Upper lobe of left lung (tissue), 4 donors: ENCODE data around the gene REL.

Experiments
- EP300 ChIP-seq, 4 donors: sonication (generic); formaldehyde crosslinking; IDR thresholded peaks; one replicate each; pipeline ENCODE4 v1.5.1; 2017; ENCODE audit warnings: antibody characterized with exemption in 4 of 4, control low read depth in 2 of 4
- POLR2A ChIP-seq, 4 donors: fragments of 450-650 bp; IDR thresholded peaks; one replicate each; pipeline ENCODE4 v1.5.1; 2016 to 2017; ENCODE audit warnings: antibody characterized with exemption in 4 of 4, mild to moderate bottlenecking in 2 of 4

GRCh38 chr2:60843006-60843405, 38.4 kb upstream of the REL start:
- TF ChIP-seq EP300 (IDR thresholded peaks at IDR 0.05): no peak
- TF ChIP-seq POLR2A (IDR thresholded peaks at IDR 0.05): no peak
